Measurements from ENCODE around the gene ADTRP. TPM values are rescaled to one million over a fixed set of nuclear protein-coding genes. Genes with fewer than 3 reads are reported as not detected.

ADTRP gene
- total RNA-seq, 2 experiments from 2014 or later = 49.4 to 52.1 TPM

DNA sequence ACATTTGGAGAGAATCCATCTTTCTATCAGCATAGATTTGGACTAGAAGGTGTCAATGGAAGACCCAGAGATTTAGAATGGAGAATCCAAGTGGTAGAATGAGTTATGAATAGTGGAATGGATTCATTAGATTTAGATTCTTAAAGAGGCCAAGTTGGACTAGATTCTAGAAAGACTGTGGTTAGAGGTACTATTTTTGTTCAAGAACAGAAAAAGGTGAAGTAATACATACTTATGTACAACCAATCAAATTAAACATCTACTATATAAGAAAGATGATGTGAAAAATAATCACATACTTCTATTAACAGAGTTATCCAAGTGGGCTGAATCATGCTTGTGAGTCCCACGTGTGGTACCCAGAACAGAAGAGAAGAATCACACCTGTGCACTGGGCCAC, 33.8 kb upstream of the ADTRP start:
- Mint-ChIP-seq H3K36me3 (ENCODE audit: low read depth) (no peaks in the 10 kb centered on the region), H3K27me3 (ENCODE audit: low read depth) (no peaks in the 10 kb centered on the region), H3K4me1 (ENCODE audit: low read depth) (peaks cover 8% of the 10 kb centered on the region), H3K9me3 (peaks cover 2% of the 10 kb centered on the region), H3K4me3 (no peak overlapping the region), H3K27ac (no peak overlapping the region)
- CTCF ChIA-PET = interaction anchor here (1.1 kb wide), 1 partner anchor 13 kb away, joined by 3 read pairs; no protein-coding TSS in a partner anchor
- intact Hi-C loops (cut with micrococcal nuclease) = no loop called here
- DNase-seq = no peak

DNA sequence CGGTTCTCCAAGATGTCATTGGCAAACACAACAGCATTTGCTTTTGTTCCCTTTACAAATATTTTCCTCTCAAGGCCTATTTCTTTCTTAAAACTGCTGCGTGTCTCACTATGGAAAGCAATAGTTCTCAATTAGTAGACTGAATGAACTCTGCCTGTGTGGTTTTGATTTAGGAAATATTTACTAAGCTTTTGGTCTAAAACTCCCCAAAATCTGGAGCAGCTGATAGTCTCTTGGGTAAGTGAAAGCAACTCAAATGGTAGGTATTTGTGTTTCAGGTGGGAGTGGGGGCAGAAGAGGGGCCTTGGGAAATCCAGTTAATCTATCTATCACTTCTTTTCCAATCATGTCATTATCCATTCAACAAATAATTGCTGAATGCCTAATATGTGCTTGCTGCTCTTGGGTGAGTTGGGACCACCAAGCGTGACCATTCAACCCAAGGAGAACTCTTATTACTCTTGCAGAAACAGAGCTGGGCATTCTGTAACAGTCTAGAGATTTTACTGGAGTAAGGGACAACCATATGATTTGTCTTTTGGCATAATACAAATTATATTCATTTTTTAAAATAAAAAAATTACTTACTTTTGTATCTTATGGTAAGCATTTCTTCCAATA, 33.2 kb upstream of the ADTRP start:
- H3K36me3 Mint-ChIP-seq (ENCODE audit: low read depth) = no peaks in the 10 kb centered on the region
- peaks cover 2% of the 10 kb centered on the region for H3K9me3 Mint-ChIP-seq
- H3K4me3 Mint-ChIP-seq = no peak overlapping the region
- no peak overlapping the region for H3K27ac Mint-ChIP-seq
- CTCF ChIA-PET = no interaction called here
- no peak for DNase-seq
- intact Hi-C loops (cut with micrococcal nuclease) = no loop called here
- H3K27me3 Mint-ChIP-seq (ENCODE audit: low read depth) = no peaks in the 10 kb centered on the region
- H3K4me1 Mint-ChIP-seq (ENCODE audit: low read depth) = peaks cover 13% of the 10 kb centered on the region

DNA sequence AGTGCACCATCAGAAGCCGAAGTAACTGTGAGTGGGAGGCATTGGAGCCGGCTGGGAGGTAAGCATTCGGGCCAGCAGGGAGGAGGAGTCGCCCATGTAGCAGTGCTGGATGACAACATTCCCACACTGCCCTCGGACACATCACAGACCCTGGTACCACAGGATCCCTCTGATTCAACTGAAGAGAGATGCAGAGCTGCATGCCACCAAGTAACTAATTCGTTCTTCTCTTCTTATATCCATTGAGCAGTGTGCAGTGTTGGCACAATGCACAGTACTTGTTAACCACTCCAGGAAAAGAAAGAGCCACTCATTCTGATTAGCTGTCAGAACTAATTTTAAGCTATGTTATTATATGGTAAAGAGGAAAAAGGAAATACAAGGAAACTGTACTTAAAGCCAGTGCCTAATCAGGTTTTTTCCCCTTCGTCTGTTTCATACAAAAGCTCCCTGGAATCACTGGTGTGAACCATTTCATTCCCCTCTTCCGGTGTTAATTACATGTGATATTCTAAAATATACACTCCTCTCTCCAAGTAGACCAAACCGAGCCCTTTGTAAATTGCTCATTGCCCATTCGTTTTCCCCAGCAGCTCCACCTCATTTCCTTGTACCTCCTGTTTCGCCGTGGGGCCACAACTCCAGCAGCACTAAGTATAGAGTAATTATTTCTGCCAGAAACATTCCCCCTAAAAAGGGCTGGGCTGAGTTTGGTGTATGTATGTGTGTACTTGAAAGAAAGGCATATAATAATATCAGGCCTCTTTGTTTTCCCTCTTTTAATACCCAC, 32.4 kb upstream of the ADTRP start:
- intact Hi-C loops (cut with micrococcal nuclease) = no loop called here
- Mint-ChIP-seq H3K36me3 (ENCODE audit: low read depth) (no peaks in the 10 kb centered on the region), H3K27ac (no peak overlapping the region), H3K4me3 (no peak overlapping the region), H3K9me3 (peaks cover 2% of the 10 kb centered on the region), H3K27me3 (ENCODE audit: low read depth) (no peaks in the 10 kb centered on the region), H3K4me1 (ENCODE audit: low read depth) (peaks cover 20% of the 10 kb centered on the region)
- no peak for DNase-seq
- CTCF ChIA-PET = no interaction called here

- intact Hi-C loops (cut with micrococcal nuclease) = no loop called here
- Mint-ChIP-seq H3K27me3 (ENCODE audit: low read depth) (no peaks in the 10 kb centered on the region), H3K4me1 (ENCODE audit: low read depth) (peaks cover 24% of the 10 kb centered on the region), H3K4me3 (no peak overlapping the region), H3K36me3 (ENCODE audit: low read depth) (no peaks in the 10 kb centered on the region), H3K27ac (no peak overlapping the region), H3K9me3 (peaks cover 2% of the 10 kb centered on the region)
- CTCF ChIA-PET = no interaction called here
- DNase-seq = no peak
Measured at GRCh38 chr6:11810039-11810541, 31.5 kb upstream of the ADTRP start.

DNA sequence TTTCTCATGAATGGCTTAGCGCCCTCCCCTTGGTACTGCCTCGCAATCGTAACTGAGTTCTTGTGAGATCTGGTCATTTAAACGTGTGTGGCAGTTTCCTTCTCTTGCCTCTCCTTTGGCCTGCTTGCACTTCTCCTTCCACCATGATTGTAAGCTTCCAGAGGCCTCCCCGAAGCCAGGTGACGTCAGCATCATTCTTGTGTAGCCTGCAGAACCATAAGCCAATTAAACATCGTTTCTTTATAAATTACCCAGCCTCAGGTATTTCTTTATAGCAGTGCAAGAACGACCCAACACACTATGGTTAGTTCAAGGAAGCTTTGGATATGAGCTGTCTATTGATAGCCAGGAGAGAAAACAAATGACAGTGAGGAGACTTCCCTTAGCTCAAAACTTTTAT, 29.5 kb upstream of the ADTRP start:
- H3K36me3 Mint-ChIP-seq (ENCODE audit: low read depth) = no peaks in the 10 kb centered on the region
- H3K27ac Mint-ChIP-seq = no peak overlapping the region
- DNase-seq = no peak
- no peak overlapping the region for H3K4me3 Mint-ChIP-seq
- H3K27me3 Mint-ChIP-seq (ENCODE audit: low read depth) = no peaks in the 10 kb centered on the region
- peaks cover 2% of the 10 kb centered on the region for H3K9me3 Mint-ChIP-seq
- peaks cover 25% of the 10 kb centered on the region for H3K4me1 Mint-ChIP-seq (ENCODE audit: low read depth)
- CTCF ChIA-PET = no interaction called here
- intact Hi-C loops (cut with micrococcal nuclease) = no loop called here

DNA sequence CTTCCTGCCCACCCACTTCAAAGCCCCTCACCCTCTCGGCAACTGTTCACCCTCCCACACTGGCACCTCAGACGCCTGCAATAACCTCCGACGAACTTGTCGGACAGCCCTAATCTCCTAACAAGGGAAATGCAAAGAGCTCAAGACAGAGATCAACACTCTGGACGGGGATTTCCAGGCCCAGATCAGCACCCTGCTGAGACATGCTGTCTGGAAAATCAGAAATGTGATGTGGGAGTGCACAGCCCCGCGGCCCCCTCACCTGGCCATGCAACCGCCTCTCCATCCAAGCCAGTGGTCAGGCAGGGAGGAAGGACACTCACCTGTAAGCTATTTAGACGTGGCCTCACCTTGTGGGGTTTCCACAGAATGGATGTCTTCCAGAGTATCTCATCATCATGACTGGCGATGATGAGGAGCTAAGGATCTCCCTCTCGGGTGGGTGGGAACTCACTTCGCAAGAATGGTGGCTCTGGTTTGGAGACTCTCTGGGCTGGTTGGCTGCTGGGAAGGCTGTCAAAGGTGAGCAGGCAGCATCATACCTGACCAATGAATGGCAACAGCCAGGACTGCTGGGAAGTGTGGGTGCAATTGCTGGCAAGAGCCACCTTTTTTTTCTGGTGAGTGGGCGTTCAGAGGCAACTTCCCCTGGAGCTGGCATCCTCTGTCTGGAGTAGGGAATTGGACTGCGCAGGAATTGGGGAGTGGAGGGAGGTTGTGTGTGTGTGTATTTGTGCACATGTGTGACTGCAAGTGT, 28.1 kb upstream of the ADTRP start:
- DNase-seq = peak; percentile 54
- intact Hi-C loops (cut with micrococcal nuclease) = no loop called here
- no peaks in the 10 kb centered on the region for H3K27me3 Mint-ChIP-seq (ENCODE audit: low read depth)
- peak overlapping the region; percentile 22 for H3K4me3 Mint-ChIP-seq
- H3K9me3 Mint-ChIP-seq = peaks cover 2% of the 10 kb centered on the region
- peak overlapping the region; percentile 37 for H3K27ac Mint-ChIP-seq
- H3K4me1 Mint-ChIP-seq (ENCODE audit: low read depth) = peaks cover 23% of the 10 kb centered on the region
- H3K36me3 Mint-ChIP-seq (ENCODE audit: low read depth) = no peaks in the 10 kb centered on the region
- CTCF ChIA-PET = interaction anchor here (0.6 to 1.1 kb wide), 3 partner anchors 11 to 42 kb away, joined by 3 to 4 read pairs (median 3); no protein-coding TSS in a partner anchor

- DNase-seq = no peak
- H3K9me3 Mint-ChIP-seq = peaks cover 2% of the 10 kb centered on the region
- CTCF ChIA-PET = interaction anchor here (1.1 kb wide), 1 partner anchor 17 kb away, joined by 3 read pairs; no protein-coding TSS in a partner anchor
- no peak overlapping the region for H3K4me3 Mint-ChIP-seq
- H3K4me1 Mint-ChIP-seq (ENCODE audit: low read depth) = peaks cover 17% of the 10 kb centered on the region
- H3K27ac Mint-ChIP-seq = no peak overlapping the region
- no peaks in the 10 kb centered on the region for H3K36me3 Mint-ChIP-seq (ENCODE audit: low read depth)
- H3K27me3 Mint-ChIP-seq (ENCODE audit: low read depth) = no peaks in the 10 kb centered on the region
- intact Hi-C loops (cut with micrococcal nuclease) = no loop called here
Measured at GRCh38 chr6:11805259-11806053, 26.9 kb upstream of the ADTRP start.

- Mint-ChIP-seq H3K4me3 (no peak overlapping the region), H3K27me3 (ENCODE audit: low read depth) (no peaks in the 10 kb centered on the region), H3K36me3 (ENCODE audit: low read depth) (no peaks in the 10 kb centered on the region), H3K27ac (no peak overlapping the region), H3K4me1 (ENCODE audit: low read depth) (peaks cover 17% of the 10 kb centered on the region), H3K9me3 (peaks cover 2% of the 10 kb centered on the region)
- DNase-seq = no peak
- intact Hi-C loops (cut with micrococcal nuclease) = no loop called here
- CTCF ChIA-PET = no interaction called here
Measured at GRCh38 chr6:11804701-11805100, 26.1 kb upstream of the ADTRP start.

GRCh38 chr6:11804135-11804534, 25.5 kb upstream of the ADTRP start:
- DNase-seq = no peak
- intact Hi-C loops (cut with micrococcal nuclease) = no loop called here
- Mint-ChIP-seq H3K9me3 (peaks cover 2% of the 10 kb centered on the region), H3K4me1 (ENCODE audit: low read depth) (peaks cover 17% of the 10 kb centered on the region), H3K4me3 (no peak overlapping the region), H3K27ac (no peak overlapping the region), H3K36me3 (ENCODE audit: low read depth) (no peaks in the 10 kb centered on the region), H3K27me3 (ENCODE audit: low read depth) (no peaks in the 10 kb centered on the region)
- CTCF ChIA-PET = no interaction called here

DNA sequence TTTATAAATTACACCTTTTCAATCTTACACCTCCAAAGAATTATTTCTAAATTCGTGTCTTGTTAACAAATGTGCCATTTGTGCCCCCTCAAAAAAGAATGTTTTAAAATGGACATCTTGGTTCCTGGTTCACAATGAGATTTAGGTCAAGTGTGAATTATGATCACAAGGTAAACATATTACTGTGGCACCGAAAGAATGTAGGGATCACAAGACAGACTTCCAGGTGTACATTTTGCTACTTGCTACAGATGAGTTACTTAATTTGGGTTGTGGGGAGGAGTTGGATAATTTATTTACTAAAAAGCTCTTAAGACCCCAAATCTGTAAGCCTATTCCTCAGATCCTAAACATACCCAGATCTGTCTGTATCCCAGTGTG, 25.0 kb upstream of the ADTRP start:
- Mint-ChIP-seq H3K27me3 (ENCODE audit: low read depth) (no peaks in the 10 kb centered on the region), H3K9me3 (no peaks in the 10 kb centered on the region)
- CTCF ChIA-PET = no interaction called here

DNA sequence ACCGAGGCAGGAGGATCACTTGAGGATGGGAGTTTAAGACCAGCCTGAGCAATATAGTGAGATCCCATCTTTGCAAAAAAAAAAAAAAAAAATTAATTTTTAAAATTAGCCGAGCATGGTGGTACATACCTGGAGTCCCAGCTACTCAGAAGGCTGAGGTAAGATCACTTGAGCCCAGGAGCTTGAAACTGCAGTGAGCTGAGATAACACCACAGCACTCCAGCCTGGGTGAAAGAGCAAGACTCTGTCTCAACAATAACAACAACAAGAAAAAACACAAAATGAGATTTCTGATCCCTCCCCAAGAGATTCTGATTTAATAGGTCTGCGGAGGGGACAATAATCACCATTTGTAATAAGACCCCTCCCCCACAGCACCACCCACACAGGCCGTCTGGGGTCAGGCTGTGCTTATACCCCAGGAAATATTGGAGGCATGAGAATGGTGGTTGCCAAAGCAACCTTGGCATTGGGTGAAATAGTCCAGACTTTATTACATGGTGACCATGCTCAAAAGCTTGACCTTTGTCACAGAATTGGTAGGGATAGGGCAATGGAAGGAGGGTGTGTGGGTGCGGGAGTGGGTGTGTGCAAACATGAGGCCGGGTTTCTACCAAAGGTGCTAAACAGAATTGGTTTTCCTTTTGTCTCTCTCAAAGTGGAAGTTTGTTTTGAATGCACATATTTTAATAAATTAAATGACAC, 24.4 kb upstream of the ADTRP start:
- no peaks in the 10 kb centered on the region for H3K27me3 Mint-ChIP-seq (ENCODE audit: low read depth)
- H3K36me3 Mint-ChIP-seq (ENCODE audit: low read depth) = no peaks in the 10 kb centered on the region
- H3K27ac Mint-ChIP-seq = no peak overlapping the region
- no peaks in the 10 kb centered on the region for H3K9me3 Mint-ChIP-seq
- peaks cover 17% of the 10 kb centered on the region for H3K4me1 Mint-ChIP-seq (ENCODE audit: low read depth)
- CTCF ChIA-PET = no interaction called here
- intact Hi-C loops (cut with micrococcal nuclease) = no loop called here
- H3K4me3 Mint-ChIP-seq = no peak overlapping the region
- no peak for DNase-seq

More for the DNA sequence above, 25.0 kb upstream of the ADTRP start:
- no peak for DNase-seq
- intact Hi-C loops (cut with micrococcal nuclease) = no loop called here
- Mint-ChIP-seq H3K4me3 (no peak overlapping the region), H3K27ac (no peak overlapping the region), H3K36me3 (ENCODE audit: low read depth) (no peaks in the 10 kb centered on the region), H3K4me1 (ENCODE audit: low read depth) (peaks cover 17% of the 10 kb centered on the region)

All from activated naive CD4-positive, alpha-beta T cell treated with anti-CD3 and anti-CD28 coated beads for 36 hours (primary cell).